ENCODE results near the gene GABRR3.

- TF ChIP-seq ZNF274 (IDR thresholded peaks at IDR 0.05; ENCODE audit: low read depth, low read length) (no peak), YY1 (IDR thresholded peaks at IDR 0.05; ENCODE audit: insufficient read depth, insufficient read length) (no peak)
Measured at GRCh38 chr3:98008855-98009254, 26.3 kb downstream of the GABRR3 start.
